Smooth muscle cell (in vitro differentiated cells): ENCODE measurements around the gene ACOT7. TPM values are rescaled to one million over a fixed set of nuclear protein-coding genes. Genes with fewer than 3 reads are reported as not detected.

Experiments
- DNase-seq: peaks from one replicate; lab custom pipeline; 2025; ENCODE audit not compliant: unreplicated experiment; lab: John Stamatoyannopoulos, UW
- H2AFZ ChIP-seq: fragments of 200-600 bp; sonication (generic); 2 replicates; pipeline ENCODE4 v1.6.0; 2016; ENCODE audit warnings: antibody characterized with exemption, low read depth, mild to moderate bottlenecking
- H3F3A ChIP-seq: fragments of 200-600 bp; sonication (generic); 2 replicates; pipeline ENCODE4 v1.6.0; 2017; ENCODE audit warnings: antibody characterized with exemption, low read depth
- H3K27ac ChIP-seq: fragments of 200-600 bp; sonication (generic); 2 replicates; pipeline ENCODE4 v1.5.1; 2016; ENCODE audit warnings: low read depth, mild to moderate bottlenecking
- H3K27me3 ChIP-seq: fragments of 200-600 bp; sonication (generic); 2 replicates; pipeline ENCODE4 v1.6.1; 2016; ENCODE audit warnings: low read depth, mild to moderate bottlenecking
- H3K36me3 ChIP-seq: fragments of 200-600 bp; sonication (generic); 2 replicates; pipeline ENCODE4 v1.5.1; 2016; ENCODE audit warnings: low read depth
- H3K4me1 ChIP-seq: fragments of 200-600 bp; sonication (generic); 2 replicates; pipeline ENCODE4 v1.5.1; 2016; ENCODE audit warnings: low read depth
- H3K4me2 ChIP-seq: fragments of 200-600 bp; sonication (generic); 2 replicates; pipeline ENCODE4 v1.6.0; 2016; ENCODE audit warnings: mild to moderate bottlenecking
- H3K4me3 ChIP-seq: fragments of 200-600 bp; sonication (generic); 2 replicates; pipeline ENCODE4 v1.5.1; 2016; ENCODE audit warnings: mild to moderate bottlenecking
- H3K79me2 ChIP-seq: fragments of 200-600 bp; sonication (generic); 2 replicates; pipeline ENCODE4 v1.6.0; 2016; ENCODE audit warnings: low read depth, mild to moderate bottlenecking
- H3K9ac ChIP-seq: fragments of 200-600 bp; sonication (generic); 2 replicates; pipeline ENCODE4 v1.6.0; 2016; ENCODE audit warnings: low read depth
- H3K9me3 ChIP-seq: fragments of 200-600 bp; sonication (generic); replicated peaks from 2 replicates; pipeline ENCODE4 v1.5.1; 2016; ENCODE audit warnings: low read depth
- H4K20me1 ChIP-seq: fragments of 200-600 bp; sonication (generic); 2 replicates; pipeline ENCODE4 v1.6.0; 2016; ENCODE audit warnings: low read depth
- CTCF ChIP-seq: fragments of 200-600 bp; sonication (generic); IDR thresholded peaks from 2 replicates; pipeline ENCODE4 v1.5.1; 2017; ENCODE audit warnings: borderline replicate concordance, mild to moderate bottlenecking, antibody characterized with exemption; ENCODE audit not compliant: insufficient read depth, poor library complexity, severe bottlenecking
- WGBS: methylation state at CpG from one replicate; pipeline ENCODE4 v1.1.7; 2016; ENCODE audit warnings: low lambda C conversion rate; 5-methylcytosine and 5-hydroxymethylcytosine counted together
- polyA plus RNA-seq: library from polyadenylated mRNA; unstranded; fragments of >200 nt; fragmentation: Nextera tagmentation; extraction: Ambion mirVana; gene quantifications from 2 replicates; pipeline ENCODE4 v1.2.1, GENCODE V29; 2016
- total RNA-seq: library from RNA; depleted of rRNA; stranded (reverse); fragments of >200 nt; gene quantifications from 2 replicates; pipeline ENCODE4 v1.2.3, GENCODE V29; 2014

ACOT7 gene
- total and polyA plus RNA-seq, 2 experiments from 2014 or later: 19.5 to 53.8 TPM

GRCh38 chr1:6245086-6245868, 148.3 kb downstream of the ACOT7 start:
- peak; percentile 62 for DNase-seq
- peaks cover 3% of the 10 kb centered on the region for H3F3A ChIP-seq
- peaks cover 92% of the 10 kb centered on the region for H3K27me3 ChIP-seq
- peak overlapping the region; percentile 74 for H3K4me2 ChIP-seq
- no peak overlapping the region for H3K9ac ChIP-seq
- peak; percentile 87 for TF ChIP-seq CTCF
- no peak overlapping the region for H2AFZ ChIP-seq
- no peaks in the 10 kb centered on the region for H3K36me3 ChIP-seq
- H3K9me3 ChIP-seq: no peaks in the 10 kb centered on the region
- peaks cover 11% of the 10 kb centered on the region for H4K20me1 ChIP-seq
- WGBS: 2% methylated on average over 40 of the region's 79 CpGs
- peaks cover 16% of the 10 kb centered on the region for H3K4me1 ChIP-seq
- H3K27ac ChIP-seq: no peak overlapping the region
- peak overlapping the region; percentile 1 for H3K4me3 ChIP-seq
- H3K79me2 ChIP-seq: no peaks in the 10 kb centered on the region

- H3K4me3 ChIP-seq: no peak overlapping the region
- H3K36me3 ChIP-seq: no peaks in the 10 kb centered on the region
- no peak overlapping the region for H2AFZ ChIP-seq
- peaks cover 11% of the 10 kb centered on the region for H4K20me1 ChIP-seq
- DNase-seq: no peak
- H3K9me3 ChIP-seq: no peaks in the 10 kb centered on the region
- 11% methylated on average over 16 of the region's 24 CpGs for WGBS
- no peaks in the 10 kb centered on the region for H3K79me2 ChIP-seq
- no peak overlapping the region for H3K9ac ChIP-seq
- H3K4me2 ChIP-seq: no peak overlapping the region
- TF ChIP-seq CTCF: no peak
- H3K27me3 ChIP-seq: peaks cover 94% of the 10 kb centered on the region
- no peak overlapping the region for H3K27ac ChIP-seq
- peaks cover 3% of the 10 kb centered on the region for H3F3A ChIP-seq
- peaks cover 16% of the 10 kb centered on the region for H3K4me1 ChIP-seq
Observed at GRCh38 chr1:6244401-6245049, 149.0 kb downstream of the ACOT7 start.

GRCh38 chr1:6243993-6244392, 149.6 kb downstream of the ACOT7 start, which contains the start of gene HES3:
Gene HES3 (plus strand): TSS chr1:6244179. CDS start chr1:6244366, 187 bp downstream.
- H2AFZ ChIP-seq: no peak within 1 kb of the TSS
- no peaks in the 10 kb centered on the region for H3K9me3 ChIP-seq
- no peak within 1 kb of the TSS for H3K4me3 ChIP-seq
- peaks cover 3% of the 10 kb centered on the region for H3F3A ChIP-seq
- peaks cover 11% of the 10 kb centered on the region for H4K20me1 ChIP-seq
- H3K4me1 ChIP-seq: peaks cover 20% of the 10 kb centered on the region
- whole genome bisulfite sequencing: 11% methylated on average over 11 of the region's 16 CpGs
- no peak within 1 kb of the TSS for H3K9ac ChIP-seq
- H3K36me3 ChIP-seq: no peaks in the 10 kb centered on the region
- no peak for DNase-seq
- TF ChIP-seq CTCF: no peak
- peaks cover 96% of the 10 kb centered on the region for H3K27me3 ChIP-seq
- no peak within 1 kb of the TSS for H3K4me2 ChIP-seq
- H3K79me2 ChIP-seq: no peaks in the 10 kb centered on the region
- no peak within 1 kb of the TSS for H3K27ac ChIP-seq
